OCI-LY1 (cell line): ENCODE measurements around the gene IL10.

Experiments used
- EZH2 ChIP-seq: fragments of 200-600 bp; sonication (generic), shearing (Covaris generic); IDR thresholded peaks from 2 replicates; pipeline ENCODE4 v1.8.0; 2017; ENCODE audit warnings: borderline replicate concordance, mixed run types, mild to moderate bottlenecking, antibody characterized with exemption, low read length, moderate library complexity, mixed read lengths
- TF ChIP-seq, protein P1 (sequence below): fragments of 200-600 bp; sonication (generic), shearing (Covaris generic); IDR thresholded peaks from 2 replicates; pipeline ENCODE4 v1.5.1; 2017; ENCODE audit warnings: mild to moderate bottlenecking, antibody characterized with exemption, low read length, moderate library complexity, mixed read lengths

DNA sequence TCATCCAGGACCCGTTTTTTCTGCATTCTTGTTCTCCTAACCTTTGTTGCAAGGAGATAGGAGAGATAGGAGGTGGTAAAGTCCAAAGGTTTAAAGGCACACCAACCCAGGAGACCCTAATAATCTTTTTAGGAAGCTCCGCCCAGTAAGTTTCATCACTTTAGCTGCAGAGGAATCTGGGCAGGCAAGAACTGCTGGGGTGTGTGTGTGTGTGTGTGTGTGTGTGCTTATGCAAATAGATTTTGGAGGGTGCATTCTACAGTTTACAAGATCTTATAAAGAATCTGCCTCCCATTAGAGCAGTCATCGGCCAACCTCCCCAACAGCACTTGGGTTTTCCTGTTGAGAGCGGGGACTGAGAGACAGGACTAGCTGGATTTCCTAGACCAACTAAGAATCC, 3.9 kb upstream of the IL10 start:
- TF ChIP-seq, protein P1, sequence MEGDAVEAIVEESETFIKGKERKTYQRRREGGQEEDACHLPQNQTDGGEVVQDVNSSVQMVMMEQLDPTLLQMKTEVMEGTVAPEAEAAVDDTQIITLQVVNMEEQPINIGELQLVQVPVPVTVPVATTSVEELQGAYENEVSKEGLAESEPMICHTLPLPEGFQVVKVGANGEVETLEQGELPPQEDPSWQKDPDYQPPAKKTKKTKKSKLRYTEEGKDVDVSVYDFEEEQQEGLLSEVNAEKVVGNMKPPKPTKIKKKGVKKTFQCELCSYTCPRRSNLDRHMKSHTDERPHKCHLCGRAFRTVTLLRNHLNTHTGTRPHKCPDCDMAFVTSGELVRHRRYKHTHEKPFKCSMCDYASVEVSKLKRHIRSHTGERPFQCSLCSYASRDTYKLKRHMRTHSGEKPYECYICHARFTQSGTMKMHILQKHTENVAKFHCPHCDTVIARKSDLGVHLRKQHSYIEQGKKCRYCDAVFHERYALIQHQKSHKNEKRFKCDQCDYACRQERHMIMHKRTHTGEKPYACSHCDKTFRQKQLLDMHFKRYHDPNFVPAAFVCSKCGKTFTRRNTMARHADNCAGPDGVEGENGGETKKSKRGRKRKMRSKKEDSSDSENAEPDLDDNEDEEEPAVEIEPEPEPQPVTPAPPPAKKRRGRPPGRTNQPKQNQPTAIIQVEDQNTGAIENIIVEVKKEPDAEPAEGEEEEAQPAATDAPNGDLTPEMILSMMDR = no peak
- TF ChIP-seq EZH2 = no peak
